Glutamatergic neuron (in vitro differentiated cells): ENCODE data around the gene DNER. TPM values are rescaled to one million over a fixed set of nuclear protein-coding genes. Genes with fewer than 3 reads are reported as not detected.
"Not testable (repeated sequence)": the region's sequence is repeated elsewhere in the genome, so short reads cannot be mapped to it uniquely, and the experiment has no call there.

Source experiments
- DNase-seq: peaks from one replicate; pipeline ENCODE4 v3.0.0; 2022
- H3K27ac Mint-ChIP-seq: one replicate; pipeline ENCODE4 v1.8.0; 2020; ENCODE audit warnings: mild to moderate bottlenecking, mixed read lengths, inconsistent platforms; ENCODE audit not compliant: unreplicated experiment
- H3K27me3 Mint-ChIP-seq: one replicate; pipeline ENCODE4 v1.8.0; 2020; ENCODE audit warnings: mild to moderate bottlenecking, moderate library complexity, mixed read lengths, inconsistent platforms; ENCODE audit not compliant: unreplicated experiment
- H3K36me3 Mint-ChIP-seq: one replicate; pipeline ENCODE4 v1.8.0; 2020; ENCODE audit warnings: mild to moderate bottlenecking, mixed read lengths, inconsistent platforms; ENCODE audit not compliant: unreplicated experiment
- H3K4me1 Mint-ChIP-seq: one replicate; pipeline ENCODE4 v1.8.0; 2020; ENCODE audit warnings: mild to moderate bottlenecking, low read depth, mixed read lengths, inconsistent platforms; ENCODE audit not compliant: unreplicated experiment
- H3K4me3 Mint-ChIP-seq: one replicate; pipeline ENCODE4 v1.8.0; 2020; ENCODE audit warnings: mild to moderate bottlenecking, mixed read lengths, inconsistent platforms; ENCODE audit not compliant: unreplicated experiment
- H3K9me3 Mint-ChIP-seq: one replicate; pipeline ENCODE4 v1.8.0; 2020; ENCODE audit warnings: mild to moderate bottlenecking, moderate library complexity, mixed read lengths, inconsistent platforms; ENCODE audit not compliant: unreplicated experiment
- total RNA-seq: library from RNA; stranded (reverse); fragmentation: NEBNext Ultra II Directional; extraction: Animal tissue kit (Norgen Biotek cat#: 25700); gene quantifications from one replicate; pipeline ENCODE4 v1.2.1, GENCODE V29; 2021; ENCODE audit not compliant: unreplicated experiment
- TF ChIP-seq, protein P1 (sequence below): fragments of 200-600 bp; sonication (generic); IDR thresholded peaks from one replicate; pipeline ENCODE4 v1.5.0; 2021; ENCODE audit not compliant: partially characterized antibody, unreplicated experiment

The DNER gene
- total RNA-seq, 1 donor from 2014 or later: 36.0 TPM

DNA sequence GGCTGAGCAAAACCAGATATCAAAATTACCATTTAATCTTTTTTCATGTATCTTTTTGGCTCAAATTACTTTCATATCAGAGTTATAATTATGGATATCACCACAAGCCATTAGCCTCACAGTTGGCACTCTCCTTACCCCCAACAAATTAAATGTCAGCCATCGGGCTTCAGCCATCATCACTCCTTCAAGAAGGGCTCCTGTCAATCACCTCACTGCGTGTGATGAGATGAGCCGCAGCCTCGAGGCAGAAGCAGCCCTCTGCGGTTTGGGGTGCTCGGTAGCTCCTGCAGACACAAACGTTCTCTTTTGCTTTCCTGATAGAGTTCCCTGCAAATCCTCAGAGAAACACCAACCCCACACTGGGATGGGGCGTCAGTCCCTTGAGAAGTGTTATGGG, 94.1 kb downstream of the DNER start:
- Mint-ChIP-seq H3K27ac (no peak overlapping the region), H3K9me3 (peaks cover 1% of the 10 kb centered on the region), H3K4me1 (no peaks in the 10 kb centered on the region), H3K4me3 (no peak overlapping the region), H3K27me3 (peaks cover 2% of the 10 kb centered on the region), H3K36me3 (no peaks in the 10 kb centered on the region)
- TF ChIP-seq, protein P1, sequence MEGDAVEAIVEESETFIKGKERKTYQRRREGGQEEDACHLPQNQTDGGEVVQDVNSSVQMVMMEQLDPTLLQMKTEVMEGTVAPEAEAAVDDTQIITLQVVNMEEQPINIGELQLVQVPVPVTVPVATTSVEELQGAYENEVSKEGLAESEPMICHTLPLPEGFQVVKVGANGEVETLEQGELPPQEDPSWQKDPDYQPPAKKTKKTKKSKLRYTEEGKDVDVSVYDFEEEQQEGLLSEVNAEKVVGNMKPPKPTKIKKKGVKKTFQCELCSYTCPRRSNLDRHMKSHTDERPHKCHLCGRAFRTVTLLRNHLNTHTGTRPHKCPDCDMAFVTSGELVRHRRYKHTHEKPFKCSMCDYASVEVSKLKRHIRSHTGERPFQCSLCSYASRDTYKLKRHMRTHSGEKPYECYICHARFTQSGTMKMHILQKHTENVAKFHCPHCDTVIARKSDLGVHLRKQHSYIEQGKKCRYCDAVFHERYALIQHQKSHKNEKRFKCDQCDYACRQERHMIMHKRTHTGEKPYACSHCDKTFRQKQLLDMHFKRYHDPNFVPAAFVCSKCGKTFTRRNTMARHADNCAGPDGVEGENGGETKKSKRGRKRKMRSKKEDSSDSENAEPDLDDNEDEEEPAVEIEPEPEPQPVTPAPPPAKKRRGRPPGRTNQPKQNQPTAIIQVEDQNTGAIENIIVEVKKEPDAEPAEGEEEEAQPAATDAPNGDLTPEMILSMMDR: no peak
- no peak for DNase-seq

DNA sequence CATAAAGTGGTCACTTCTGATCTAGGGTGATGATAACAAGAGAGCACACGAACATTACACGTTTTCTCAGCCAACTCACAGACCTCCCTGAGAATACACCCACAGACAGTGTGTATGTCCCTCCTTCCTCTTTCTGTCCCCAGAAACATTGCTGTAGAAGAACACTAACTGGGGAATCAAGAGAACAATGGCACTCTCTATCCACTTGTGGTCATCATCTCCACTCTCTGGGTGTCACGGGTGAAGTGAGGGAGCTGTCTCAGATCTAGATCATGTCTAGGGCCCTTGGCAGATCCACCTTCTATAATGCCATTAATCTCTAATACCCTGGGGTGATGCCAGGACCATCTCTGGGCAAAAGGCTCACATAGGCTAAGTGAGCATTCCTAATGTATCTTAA, 97.9 kb downstream of the DNER start:
- Mint-ChIP-seq H3K4me1 (no peaks in the 10 kb centered on the region), H3K27ac (no peak overlapping the region), H3K27me3 (no peaks in the 10 kb centered on the region), H3K36me3 (no peaks in the 10 kb centered on the region), H3K4me3 (no peak overlapping the region), H3K9me3 (peaks cover 1% of the 10 kb centered on the region)
- DNase-seq: no peak
- TF ChIP-seq, protein P1: no peak

DNA sequence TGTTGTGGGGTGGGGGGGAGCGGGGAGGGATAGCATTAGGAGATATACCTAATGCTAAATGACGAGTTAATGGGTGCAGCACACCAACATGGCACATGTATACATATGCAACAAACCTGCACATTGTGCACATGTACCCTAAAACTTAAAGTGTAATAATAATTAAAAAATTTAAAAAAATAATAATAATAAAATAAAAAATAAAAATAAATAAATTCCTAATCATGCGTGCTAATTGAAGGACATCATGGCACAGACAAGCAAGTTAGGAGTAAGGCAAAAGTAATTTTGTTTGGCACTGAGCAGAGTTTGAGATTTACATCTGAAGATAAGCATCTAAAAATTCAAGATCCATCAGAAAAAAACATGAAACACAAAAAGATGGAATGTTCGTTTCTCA, 100.3 kb downstream of the DNER start:
- not testable (repeated sequence) for H3K36me3 Mint-ChIP-seq, H3K4me3 Mint-ChIP-seq, H3K27ac Mint-ChIP-seq, H3K4me1 Mint-ChIP-seq, DNase-seq, H3K9me3 Mint-ChIP-seq, H3K27me3 Mint-ChIP-seq

DNA sequence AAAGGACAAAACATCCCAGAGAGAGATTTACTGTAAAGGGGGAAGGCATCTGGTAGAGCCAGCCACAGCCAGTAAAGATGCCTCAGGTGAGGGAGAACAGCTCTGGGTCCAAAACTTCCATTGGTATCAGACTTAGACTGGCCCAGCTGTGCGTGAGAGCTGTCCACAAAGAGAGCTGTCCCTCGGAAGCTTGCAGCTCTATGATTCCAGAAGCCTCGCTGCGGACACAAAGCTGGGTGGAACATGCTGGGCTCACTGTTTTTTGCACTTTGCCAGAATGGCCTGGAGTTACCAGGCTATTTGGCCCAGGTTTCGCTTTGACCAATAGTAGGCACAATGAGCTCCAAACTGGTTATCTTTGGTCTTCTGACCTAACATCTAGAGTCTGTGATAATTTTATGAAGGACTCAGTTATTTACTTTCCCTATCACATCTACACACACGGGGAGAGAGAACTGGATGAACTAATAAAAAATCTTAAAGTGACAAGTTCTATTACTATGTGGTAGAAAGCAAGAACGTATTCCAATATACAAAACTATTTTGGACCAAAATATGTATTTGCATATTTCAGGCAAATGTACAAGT, 101.9 kb downstream of the DNER start:
- DNase-seq: no peak
- no peak overlapping the region for H3K4me3 Mint-ChIP-seq
- H3K27me3 Mint-ChIP-seq: no peaks in the 10 kb centered on the region
- no peaks in the 10 kb centered on the region for H3K4me1 Mint-ChIP-seq
- no peaks in the 10 kb centered on the region for H3K36me3 Mint-ChIP-seq
- TF ChIP-seq, protein P1: no peak
- H3K9me3 Mint-ChIP-seq: no peaks in the 10 kb centered on the region
- H3K27ac Mint-ChIP-seq: no peak overlapping the region

DNA sequence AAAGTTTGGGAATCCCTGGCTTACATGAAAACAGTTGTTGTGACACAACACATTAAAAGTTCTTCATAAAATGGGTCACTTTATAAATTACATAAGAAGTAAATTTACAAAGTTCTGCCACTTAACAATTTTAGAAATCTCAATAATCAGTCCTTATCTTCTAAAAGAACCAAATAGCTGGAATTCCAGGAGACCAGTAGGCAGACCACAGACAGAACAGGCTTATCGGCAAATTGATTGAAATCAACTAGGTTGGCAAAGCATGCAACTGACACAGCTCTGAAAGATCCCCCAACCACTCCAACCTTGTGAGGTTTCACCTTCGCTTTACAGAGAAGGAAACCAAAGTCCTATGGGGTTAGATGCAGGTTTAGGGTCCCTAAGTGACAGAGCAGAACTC, 103.0 kb downstream of the DNER start:
- Mint-ChIP-seq H3K9me3 (no peaks in the 10 kb centered on the region), H3K4me1 (no peaks in the 10 kb centered on the region), H3K27me3 (no peaks in the 10 kb centered on the region), H3K4me3 (no peak overlapping the region), H3K36me3 (no peaks in the 10 kb centered on the region), H3K27ac (no peak overlapping the region)
- no peak for DNase-seq
- TF ChIP-seq, protein P1: no peak
